ENCODE results near the gene TRMT2A.
A peak's percentile ranks its signal among the peaks of the same experiment; 100 is the strongest.

TRMT2A gene

DNA sequence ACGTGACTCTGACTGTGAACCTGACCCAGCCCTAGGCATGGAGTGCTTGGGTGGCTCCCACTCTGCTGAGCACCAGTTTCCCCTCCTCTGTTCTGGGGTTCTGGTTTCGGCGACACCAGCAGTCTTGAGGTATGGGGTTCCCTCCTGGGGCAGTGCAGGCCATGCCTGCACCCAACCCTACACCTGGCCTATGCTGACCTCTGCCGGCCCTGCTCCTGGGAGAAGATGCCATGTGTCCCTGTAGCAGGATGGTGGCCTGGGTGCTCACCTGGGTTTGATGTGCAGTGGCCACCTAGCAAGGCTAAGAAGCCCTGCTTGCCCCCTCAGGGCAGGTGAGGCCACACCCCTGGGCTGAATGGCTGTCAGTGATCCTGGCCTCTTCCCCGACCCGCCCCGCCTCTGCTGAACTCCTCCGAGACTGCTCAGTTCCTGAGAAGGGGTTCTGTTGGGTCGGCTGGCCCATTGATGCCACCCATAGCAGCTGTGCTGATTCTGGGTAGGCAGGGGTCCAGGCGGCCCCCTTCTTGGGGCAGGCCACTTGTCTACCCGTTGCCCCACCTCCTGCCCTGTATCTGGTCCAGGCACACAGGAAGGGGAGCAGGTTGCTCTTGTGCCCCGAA lies 17.0 kb upstream of the TRMT2A start:
- no peak for DNase-seq (ENCODE audit: low read depth in 2 of 2)

DNA sequence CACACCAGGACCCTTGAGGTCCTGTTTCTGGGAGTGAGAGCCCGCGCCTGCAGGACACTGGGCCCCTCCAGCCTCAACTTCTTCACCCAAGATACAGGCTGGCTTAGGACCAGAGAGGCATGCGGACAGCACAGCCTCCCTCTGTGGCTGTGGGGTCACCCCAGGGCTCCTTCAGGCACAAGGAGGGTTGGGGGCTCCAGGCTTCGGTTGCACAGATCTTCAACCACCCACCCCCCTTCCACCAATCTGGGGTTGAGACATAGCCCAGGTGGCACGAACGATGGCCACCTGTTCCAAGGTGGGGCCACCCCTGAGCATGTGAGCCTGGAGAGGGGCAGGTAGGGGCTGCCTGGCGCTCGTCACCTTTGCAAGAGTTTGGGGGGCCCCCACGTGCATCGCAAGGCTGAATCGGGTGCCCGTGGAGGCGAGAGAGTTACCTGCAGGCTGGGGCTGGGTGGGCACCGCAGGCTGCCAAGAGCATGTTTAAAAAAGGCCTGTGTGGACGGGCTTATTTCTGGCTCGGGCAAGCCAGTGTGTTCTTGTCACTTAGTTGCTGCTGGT lies 15.7 kb upstream of the TRMT2A start:
- DNase-seq (ENCODE audit: low read depth in 2 of 2): no peak

DNA sequence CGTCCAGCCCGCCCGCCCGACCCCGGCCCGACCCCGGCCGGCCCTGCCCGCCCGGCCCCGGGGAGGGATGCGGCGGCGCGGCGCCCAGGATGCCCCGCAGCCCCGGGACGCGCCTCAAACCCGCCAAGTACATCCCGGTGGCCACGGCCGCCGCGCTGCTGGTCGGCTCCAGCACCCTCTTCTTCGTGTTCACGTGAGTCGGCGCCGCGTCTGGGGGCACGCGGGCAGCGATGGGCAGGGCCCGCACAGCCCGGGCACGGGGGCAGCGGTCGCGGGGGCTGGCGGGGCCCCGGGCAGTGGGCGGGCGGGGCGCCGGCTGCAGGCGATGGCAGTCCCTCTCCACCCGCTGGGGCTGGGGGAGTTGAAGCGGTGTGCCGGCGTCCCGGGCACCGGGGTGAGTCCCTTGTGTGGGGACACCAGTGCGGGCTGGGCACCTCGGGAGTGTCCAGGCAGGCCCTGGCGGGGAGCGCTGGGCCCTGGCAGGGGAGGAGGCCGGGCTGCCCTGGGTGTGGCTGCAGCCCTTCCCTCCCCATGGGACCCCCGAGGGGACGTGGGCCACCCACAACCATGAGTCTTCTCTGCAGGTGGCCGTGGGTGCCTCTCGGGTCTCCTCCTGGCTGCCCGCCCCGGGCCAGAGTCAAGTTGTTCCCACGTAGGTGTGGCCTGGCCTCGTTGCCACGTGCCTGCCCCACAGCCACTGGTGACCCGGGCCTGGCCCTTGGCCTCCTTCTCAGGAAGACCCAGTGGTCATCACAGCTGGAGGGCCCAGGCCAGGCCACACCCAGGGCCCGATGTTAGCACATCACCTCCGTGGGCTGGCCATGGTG lies 15.0 kb upstream of the TRMT2A start:
- DNase-seq (ENCODE audit: low read depth in 2 of 2): no peak

DNA sequence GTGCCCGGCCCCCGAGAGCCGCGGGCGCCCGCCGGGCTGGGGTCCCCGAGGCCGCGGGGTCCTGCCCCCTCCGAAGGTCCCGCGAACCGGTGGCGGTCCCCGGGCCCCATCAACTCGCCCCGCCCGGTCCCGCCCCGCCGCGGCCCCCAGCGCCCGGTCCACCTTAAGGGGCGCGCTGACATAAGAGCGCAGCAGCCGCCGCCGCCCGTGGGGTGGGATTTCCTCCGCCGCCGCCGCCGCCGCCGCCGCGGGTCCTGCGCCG lies 14.5 kb upstream of the TRMT2A start, which contains the start of gene ZDHHC8:
Gene ZDHHC8 (plus strand): TSS at position 208 of the 262 bp plus-strand sequence. CDS start 144 bp downstream, outside the sequence.
- no peak for DNase-seq (ENCODE audit: low read depth in 2 of 2)

DNA sequence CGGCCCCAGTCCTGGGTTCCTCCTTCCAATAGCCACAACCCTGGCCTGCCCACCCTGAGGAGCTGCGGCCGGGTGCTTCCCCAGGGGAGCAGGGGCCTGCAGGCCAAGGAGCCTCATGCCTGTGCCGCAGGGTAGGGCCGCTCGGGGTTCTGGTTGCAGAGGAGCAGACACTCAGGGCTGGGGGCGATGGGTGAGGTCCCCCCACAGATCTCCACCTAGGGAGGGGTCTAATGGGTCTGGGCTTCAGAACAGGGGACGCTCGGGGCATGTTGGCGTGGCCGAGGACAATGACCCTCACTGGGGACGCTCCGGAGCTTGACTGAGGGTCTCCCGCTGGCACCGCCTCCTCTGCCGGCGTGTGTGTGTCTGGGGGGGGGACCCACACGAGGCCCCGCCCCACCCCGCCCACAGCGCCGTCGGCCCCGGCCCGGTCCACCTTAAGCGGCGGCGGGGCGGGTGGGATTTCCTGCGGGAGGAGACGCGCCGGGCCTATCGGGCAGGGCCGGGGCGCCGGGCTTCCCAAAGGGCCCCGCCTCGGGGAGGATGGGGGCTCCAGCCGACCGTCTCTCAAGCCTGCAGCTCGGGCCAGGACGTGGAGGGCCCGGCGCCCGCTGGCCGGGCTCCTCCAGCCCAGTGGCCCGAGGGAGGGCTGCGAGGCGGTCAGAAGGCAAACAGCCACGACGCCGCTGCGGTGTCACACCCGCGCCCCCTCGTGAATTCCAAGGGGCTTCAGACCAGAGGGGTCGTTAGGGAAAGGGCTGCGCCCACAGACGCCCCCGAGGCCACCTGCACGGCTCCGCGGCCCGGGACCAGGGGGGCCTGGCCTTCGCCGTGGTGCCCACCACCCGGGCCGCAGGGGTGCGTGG lies 13.9 kb upstream of the TRMT2A start:
- DNase-seq (ENCODE audit: low read depth in 2 of 2): peak; percentile 34 to 47

DNA sequence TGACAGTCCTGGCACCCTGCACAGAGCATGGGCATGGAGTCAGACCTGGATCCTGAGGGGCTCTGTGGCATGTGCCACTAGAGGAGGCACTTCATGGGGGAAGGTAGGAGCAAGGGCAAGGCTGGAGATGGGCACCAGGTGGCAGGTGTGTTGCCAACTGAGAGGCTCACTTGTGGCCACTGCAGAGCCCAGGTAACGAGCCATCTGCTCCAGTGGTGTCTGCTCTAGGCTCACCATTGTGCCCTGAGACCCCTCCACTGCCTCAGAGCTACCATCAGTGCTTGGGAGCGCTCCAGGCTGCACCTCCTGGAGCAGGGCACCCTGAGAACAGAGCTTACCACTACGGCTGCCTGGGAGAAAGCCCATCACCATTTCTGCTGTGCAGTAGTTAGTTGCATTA lies 13.3 kb upstream of the TRMT2A start:
- DNase-seq (ENCODE audit: low read depth in 2 of 2): no peak

DNA sequence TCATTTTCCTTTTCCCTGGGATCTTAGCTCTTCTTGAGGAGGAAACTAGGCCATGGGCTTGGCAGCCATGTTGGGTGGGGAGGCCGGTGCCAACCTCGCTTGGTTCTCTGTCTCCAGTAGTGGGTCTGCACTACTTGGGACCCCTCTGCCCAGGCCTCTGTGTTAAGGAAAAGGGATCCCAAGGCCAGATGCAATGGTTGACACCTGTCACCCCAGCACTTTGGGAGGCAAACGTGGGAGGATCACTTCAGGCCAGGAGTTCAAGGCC lies 12.7 kb upstream of the TRMT2A start:
- no peak for DNase-seq (ENCODE audit: low read depth in 2 of 2)

DNA sequence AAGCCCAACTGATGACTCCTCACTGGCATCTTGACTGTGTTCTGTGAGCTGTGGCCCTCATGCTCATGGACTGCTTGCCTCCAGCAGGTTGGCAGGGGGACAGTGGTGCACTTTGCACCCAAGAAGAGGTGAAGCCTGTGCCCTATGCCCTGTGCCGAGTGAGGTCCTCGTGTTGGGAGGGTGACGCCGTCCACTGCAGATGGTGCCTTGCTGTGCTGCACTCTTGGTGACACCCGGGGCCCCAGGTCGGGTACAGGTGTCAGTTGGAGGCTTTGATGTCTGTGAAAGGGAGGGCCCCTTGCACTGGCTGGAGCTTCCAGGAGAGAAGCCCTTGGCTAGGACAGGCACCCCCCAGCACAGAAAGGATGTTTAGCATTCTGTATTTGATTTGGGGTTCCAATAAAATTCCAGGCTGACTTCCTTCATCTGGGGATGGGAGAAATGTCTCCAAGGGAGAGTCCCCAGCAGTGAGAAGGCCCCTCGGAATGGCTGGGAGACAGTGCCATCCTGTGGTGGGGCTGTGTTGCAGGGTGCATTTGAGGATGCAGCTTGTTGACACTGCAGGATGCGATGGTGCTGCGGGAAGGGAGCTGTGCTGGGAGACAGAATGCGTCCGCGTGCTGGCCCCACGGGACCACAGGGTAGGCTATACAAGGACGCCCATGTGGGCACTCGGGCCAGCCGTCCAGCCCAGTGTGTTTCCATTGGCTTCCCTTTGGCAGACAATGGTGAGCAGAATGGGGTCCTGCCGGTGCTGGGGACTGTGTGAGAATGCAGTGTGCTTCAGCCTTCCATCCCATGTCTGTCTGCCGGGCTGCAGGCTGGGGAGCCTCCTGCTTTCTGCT lies 12.1 kb upstream of the TRMT2A start:
- DNase-seq (ENCODE audit: low read depth in 2 of 2): no peak

DNA sequence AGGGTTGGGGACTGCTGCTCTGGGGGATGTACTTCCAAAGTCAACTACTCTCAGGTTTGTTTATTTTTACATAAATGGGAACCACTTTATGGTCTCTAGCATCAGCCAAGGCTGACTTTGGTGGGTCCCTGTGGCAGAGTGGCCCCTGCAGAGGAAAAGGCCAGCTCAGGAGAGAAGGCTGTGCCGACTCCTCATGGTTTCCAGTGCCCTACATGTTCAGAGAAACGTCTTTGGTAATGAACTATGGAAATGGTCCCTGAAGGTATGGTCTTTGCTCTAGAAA lies 11.5 kb upstream of the TRMT2A start:
- no peak for DNase-seq (ENCODE audit: low read depth in 2 of 2)

DNA sequence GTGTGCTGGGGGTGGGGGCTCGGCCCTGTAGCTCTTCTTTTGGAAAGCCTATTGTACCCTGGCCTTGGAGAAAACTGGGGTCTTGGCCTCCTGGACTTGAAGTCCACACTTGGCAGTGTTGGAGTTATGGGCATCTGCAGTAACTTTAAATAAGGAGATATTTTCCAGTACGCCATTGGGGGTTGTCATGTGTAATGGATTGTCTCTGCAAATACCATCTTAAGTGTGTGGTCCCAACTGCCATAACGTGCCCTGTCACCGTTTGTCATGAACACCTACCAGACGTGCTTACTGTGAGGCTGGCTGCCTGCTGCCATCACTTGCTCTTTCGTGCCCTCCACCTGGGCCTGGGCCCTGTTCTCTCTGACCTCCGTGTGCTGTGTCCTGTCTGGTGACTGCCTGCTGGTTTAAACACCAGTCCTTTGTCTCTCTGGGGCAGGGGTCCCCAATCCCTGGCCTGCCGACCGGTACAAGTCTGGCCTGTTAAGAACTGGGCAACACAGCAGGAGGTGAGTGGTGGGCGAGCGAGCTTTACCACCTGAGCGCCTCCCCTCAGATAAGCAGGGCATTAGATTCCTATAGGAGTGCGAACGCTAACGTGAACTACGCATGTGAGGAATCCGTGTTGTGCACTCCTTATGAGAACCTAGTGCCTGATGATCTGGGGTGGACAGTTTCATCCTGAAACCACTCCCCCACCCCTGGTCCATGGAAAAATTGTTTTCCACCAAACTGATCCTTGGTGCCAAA lies 11.0 kb upstream of the TRMT2A start:
- DNase-seq (ENCODE audit: low read depth in 2 of 2): no peak

DNA sequence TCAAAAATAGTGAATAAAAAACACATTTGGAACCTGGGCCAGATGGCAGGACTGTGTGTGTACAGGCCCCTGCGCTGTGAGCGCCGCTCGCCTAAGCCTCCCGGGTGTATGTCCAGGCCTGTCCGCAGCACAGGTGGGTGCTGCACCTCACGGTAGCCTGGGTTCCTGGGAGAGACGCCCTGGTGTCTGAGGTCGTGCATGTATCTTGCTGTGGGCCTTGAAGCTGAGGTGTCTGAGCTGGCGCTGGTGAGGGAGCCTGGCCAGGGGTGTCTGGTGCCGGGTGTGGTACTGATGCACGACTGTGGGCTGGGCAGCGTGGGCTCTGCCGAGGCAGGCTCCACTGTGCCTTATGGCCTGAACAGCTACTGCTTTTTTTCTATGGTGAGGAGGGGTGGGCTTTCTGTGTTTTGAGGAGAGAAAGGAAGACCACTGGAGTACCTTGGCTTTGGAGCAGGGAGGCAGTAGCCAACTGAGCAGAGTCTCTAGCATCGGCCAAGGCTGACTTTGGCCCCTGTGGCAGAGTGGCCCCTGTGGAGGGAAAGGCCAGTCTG lies 10.4 kb upstream of the TRMT2A start:
- no peak for DNase-seq (ENCODE audit: low read depth in 2 of 2)

DNA sequence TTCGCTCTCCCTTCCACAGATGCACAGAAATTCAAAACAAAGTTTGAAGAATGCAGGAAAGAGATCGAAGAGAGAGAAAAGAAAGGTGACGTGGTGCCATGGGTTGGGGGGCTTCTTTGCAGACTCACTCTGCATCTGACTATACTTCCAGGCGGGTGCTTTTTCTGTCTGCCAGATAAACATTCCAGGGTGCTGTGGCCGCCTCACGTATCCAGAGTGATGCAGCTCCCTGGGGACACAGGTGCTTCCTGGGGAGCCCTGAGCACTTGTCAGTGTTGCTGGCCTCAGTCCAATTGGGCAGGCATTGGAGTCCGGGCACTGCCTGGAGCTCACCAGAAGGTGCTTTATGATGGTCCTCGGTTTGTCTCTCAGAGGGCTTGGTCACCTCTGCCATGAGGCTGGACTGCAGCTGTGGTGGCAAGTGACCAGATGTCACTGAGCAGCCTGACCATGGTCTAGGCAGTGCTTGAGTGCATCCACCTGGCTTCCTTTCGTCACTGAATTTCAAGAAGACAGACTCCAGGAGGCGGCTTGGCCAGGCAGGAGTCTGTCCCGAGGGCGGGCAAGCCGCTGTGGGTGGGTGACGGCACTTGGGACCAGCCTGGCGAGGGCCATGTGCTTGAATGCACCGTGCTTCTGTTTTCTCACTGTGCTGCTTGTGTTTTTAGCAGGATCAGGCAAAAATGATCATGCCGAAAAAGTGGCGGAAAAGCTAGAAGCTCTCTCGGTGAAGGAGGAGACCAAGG lies 9.4 kb upstream of the TRMT2A start:
- no peak for DNase-seq (ENCODE audit: low read depth in 2 of 2)

DNA sequence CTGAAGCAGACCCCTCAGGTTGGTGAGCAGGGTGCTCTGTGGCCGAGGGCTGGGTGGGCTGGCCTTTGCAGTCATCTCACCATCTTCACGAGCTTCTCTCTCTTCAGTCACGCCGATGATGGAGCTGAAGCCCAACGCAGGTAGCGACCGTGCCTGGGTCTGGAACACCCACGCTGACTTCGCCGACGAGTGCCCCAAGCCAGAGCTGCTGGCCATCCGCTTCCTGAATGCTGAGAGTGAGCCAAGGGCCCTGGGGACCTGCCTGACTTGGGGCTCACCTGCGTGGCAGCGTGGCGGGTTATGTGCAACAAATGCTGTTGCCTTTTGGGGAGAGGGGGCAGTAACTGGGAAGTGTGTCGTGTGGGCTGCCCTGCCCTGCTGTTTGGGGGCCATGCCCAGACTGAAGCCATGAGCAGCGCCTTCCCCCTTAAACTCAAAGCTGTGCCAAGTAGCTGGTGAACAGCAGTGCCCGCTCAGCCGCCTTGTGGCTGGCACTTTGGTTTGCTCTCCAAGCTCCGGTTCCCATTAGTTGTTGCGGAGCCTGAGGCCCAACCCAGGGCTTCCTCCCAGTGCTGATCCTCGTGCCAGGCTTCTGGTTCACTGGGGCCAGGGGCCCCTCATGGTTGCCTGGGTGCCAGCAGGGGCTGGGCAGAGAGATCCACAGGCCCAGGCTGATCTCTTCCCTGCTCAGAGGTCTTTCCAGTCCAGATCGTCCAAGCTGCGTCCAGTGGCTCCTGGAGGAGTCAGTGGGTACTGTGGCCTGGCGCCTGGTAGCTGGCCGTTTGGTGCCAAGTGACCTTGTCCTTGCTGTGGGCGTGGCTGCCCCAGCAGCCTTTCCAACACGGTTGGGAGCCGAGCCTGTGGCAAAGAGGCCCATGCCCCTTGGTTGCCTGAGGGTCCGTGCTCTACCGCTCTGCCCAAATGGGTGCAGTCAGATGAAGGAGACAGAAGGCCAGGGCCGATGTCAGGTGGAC lies 8.5 kb upstream of the TRMT2A start:
- DNase-seq (ENCODE audit: low read depth in 2 of 2): no peak

DNA sequence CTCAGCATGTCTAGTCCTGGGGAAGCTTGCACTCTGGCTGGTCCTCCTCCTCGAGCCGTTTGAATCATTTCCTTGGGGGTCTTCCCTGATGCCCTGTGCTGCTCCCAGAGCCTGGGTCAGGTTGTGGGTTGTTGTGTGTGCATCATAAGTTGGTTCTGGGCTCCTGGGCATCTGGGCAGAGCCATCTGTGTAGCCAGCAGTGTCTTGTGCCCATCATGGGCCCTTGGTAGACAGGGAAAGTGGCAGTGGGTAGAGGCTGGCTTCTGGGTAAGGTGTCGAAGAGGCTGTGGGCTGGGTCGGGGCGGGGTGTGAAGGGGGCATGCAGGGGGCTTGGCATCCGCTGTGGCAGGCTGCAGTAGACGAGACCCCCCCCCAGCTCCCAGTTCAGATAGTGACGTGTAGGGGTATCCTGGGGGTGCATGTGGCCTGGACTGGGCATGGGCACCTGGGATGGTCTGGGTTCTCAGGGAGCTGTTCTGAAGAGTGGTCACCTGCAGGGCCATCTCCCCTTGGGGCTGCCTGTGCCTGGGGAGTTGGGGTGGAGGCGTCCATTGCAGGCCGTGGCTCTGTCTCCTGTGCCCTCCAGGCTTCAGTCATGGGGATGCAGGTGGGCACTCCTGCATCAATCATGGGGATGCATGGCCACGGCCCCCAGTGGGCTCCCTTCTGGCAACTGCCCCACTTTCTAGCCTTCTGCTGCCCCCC lies 7.2 kb upstream of the TRMT2A start:
- DNase-seq (ENCODE audit: low read depth in 2 of 2): no peak

DNA sequence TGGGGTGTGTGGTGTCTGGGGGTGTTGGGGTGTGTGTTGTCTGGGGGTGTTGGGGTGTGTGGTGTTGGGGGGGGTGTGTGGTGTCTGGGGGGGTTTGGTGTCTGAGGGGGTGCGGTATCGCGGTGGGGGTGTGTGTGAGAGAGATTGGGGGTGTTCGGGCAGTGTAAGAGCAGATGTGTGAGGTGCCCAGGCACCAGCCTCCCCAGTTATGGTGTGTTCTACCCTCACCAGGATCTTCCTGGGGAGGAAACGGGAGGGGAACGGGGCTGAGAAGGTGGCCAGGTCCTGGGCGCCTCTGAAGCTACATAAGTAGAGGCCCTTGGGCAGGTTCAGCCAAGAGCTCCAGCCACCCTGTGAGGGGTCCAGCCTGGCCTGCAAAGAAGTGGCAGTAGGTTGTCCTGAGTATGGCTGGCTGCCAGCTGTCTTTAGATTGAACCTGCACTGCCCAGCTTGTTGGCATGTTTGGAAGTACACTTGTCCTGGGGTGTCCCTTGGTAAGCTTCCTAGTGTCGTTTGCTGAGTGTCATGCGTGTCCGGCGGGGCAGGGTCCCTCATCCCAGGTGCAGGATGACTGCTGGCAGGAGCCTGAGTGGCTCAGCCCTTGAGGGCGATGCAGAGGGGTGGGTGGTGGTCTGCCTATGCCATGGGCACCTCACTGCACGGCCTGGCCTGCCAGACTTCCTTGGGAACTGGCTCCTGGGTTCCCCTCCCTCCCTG lies 6.5 kb upstream of the TRMT2A start:
- DNase-seq (ENCODE audit: low read depth in 2 of 2): no peak

DNA sequence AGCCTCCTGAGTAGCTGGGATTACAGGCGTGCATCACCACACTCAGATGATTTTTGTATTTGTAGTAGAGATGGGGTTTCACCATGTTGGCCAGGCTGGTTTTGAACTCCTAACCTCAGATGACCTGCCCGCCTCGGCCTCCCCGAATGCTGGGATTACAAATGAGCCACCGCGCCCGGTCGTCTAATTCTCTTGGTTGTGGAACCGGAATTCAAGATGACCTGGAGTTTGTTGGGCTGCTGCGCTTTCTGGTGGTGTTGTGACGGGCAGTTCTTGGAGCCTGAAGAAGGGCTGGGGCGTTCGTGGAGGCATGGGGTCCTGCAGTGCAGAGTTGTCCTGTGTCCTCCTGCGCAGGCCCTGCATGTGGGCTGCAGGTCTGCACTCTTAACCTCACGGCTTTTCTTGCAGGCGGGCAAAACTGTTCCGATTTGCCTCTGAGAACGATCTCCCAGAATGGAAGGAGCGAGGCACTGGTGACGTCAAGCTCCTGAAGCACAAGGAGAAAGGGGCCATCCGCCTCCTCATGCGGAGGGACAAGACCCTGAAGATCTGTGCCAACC lies 4.9 kb upstream of the TRMT2A start:
- no peak for DNase-seq (ENCODE audit: low read depth in 2 of 2)

DNA sequence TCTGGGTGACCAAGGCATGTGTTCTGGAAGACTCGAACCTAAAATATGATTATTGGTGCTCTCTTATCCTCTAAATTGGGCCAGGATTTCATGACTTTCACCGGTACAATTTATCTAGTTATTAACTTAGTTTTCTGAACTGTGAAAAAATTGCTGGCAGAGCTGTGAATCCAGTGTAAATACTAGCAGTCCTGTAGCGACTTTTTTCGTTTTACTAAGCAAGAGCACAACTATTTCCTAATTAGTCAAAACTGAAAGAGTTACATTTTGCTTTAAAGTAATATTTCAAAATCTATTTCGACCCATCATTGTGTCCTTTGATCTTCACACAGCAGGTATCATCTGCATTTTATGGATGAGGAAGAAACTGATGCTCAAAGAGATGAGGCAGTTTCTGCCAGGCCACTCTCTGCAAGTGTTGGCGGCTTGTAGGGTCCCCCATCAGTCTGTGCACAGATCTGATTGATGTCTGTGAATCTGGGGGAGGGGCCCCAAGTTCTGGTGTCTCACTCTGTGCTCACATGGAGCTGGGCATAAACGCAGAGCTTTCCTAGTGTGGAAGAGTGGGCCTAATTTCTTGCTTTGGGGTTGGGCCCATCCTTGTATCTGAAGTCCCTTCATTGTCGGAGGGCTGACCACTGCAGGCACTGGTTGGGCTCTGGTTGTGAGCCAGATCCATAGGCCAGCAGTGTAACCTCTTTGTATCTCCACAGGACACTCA lies 1.4 kb upstream of the TRMT2A start:
- no peak for DNase-seq (ENCODE audit: low read depth in 2 of 2)
